ENCODE data around the gene OPALIN. TPM values are rescaled to one million over a fixed set of nuclear protein-coding genes. Genes with fewer than 3 reads are reported as not detected.

The OPALIN gene
- total RNA-seq, 4 donors from 2014 or later: not detected

- H3K4me3 ChIP-seq: no peak overlapping the region
- H3K27me3 ChIP-seq: no peaks in the 10 kb centered on the region
- H3K9me3 ChIP-seq: no peaks in the 10 kb centered on the region
- H3K4me1 ChIP-seq: peaks cover 0 to 13% (median 3%) of the 10 kb centered on the region in 4 donors
- H3K36me3 ChIP-seq: no peaks in the 10 kb centered on the region
- DNase-seq: no peak
- H3K27ac ChIP-seq: no peak overlapping the region
- no peak for TF ChIP-seq POLR2A (IDR thresholded peaks at IDR 0.05)
Measured at GRCh38 chr10:96357038-96357620, 1.7 kb downstream of the OPALIN start.

- DNase-seq: peak in 2 of 3 donors; percentile 59 to 73
- TF ChIP-seq, protein P1, sequence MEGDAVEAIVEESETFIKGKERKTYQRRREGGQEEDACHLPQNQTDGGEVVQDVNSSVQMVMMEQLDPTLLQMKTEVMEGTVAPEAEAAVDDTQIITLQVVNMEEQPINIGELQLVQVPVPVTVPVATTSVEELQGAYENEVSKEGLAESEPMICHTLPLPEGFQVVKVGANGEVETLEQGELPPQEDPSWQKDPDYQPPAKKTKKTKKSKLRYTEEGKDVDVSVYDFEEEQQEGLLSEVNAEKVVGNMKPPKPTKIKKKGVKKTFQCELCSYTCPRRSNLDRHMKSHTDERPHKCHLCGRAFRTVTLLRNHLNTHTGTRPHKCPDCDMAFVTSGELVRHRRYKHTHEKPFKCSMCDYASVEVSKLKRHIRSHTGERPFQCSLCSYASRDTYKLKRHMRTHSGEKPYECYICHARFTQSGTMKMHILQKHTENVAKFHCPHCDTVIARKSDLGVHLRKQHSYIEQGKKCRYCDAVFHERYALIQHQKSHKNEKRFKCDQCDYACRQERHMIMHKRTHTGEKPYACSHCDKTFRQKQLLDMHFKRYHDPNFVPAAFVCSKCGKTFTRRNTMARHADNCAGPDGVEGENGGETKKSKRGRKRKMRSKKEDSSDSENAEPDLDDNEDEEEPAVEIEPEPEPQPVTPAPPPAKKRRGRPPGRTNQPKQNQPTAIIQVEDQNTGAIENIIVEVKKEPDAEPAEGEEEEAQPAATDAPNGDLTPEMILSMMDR (IDR thresholded peaks at IDR 0.05): no peak
- no peak for TF ChIP-seq POLR2A (IDR thresholded peaks at IDR 0.05)
- no peak overlapping the region for H3K4me3 ChIP-seq
Measured at GRCh38 chr10:96352582-96352981, 6.2 kb downstream of the OPALIN start.

GRCh38 chr10:96352027-96352426 is 6.8 kb downstream of the OPALIN start:
- DNase-seq: no peak
- Histone ChIP-seq H3K27ac (peak overlapping the region in 2 of 4 donors; percentile 71 to 84), H3K36me3 (no peaks in the 10 kb centered on the region), H3K4me1 (peaks cover 0 to 16% (median 3%) of the 10 kb centered on the region in 4 donors), H3K4me3 (no peak overlapping the region), H3K9me3 (no peaks in the 10 kb centered on the region), H3K27me3 (no peaks in the 10 kb centered on the region)
- TF ChIP-seq, protein P1 (IDR thresholded peaks at IDR 0.05): peak in 1 of 6 experiments; percentile 2
- no peak for TF ChIP-seq POLR2A (IDR thresholded peaks at IDR 0.05)

More at GRCh38 chr10:96352582-96352981, 6.2 kb downstream of the OPALIN start:
- no peaks in the 10 kb centered on the region for H3K9me3 ChIP-seq
- H3K27ac ChIP-seq: peak overlapping the region in 2 of 4 donors; percentile 71 to 84
- no peaks in the 10 kb centered on the region for H3K27me3 ChIP-seq
- peaks cover 0 to 16% (median 3%) of the 10 kb centered on the region in 4 donors for H3K4me1 ChIP-seq
- H3K36me3 ChIP-seq: no peaks in the 10 kb centered on the region

DNA sequence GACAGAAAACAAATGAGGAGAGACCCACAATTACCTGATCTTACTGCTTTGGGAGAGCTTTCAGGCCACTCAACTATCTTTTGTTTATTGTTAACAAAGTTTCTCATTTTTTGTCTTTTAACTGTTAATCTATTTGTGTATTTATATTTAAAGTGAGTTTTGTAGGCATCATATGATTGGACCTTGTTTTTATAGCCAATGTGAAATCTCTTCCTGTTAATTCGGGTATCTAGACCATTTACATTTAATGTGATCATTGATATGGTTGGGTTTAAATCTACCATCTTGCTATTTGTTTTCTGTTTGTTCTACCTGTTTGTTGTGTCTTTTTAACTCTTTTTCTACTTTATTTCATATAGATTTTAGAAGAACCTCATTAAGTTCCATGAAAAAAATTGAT is 12.5 kb downstream of the OPALIN start:
- Histone ChIP-seq H3K36me3 (no peaks in the 10 kb centered on the region), H3K4me3 (no peak overlapping the region), H3K27ac (no peak overlapping the region), H3K4me1 (no peaks in the 10 kb centered on the region), H3K27me3 (no peaks in the 10 kb centered on the region), H3K9me3 (peaks cover 0 to 5% (median 0%) of the 10 kb centered on the region in 4 donors)
- TF ChIP-seq POLR2A (IDR thresholded peaks at IDR 0.05): no peak
- no peak for DNase-seq

DNA sequence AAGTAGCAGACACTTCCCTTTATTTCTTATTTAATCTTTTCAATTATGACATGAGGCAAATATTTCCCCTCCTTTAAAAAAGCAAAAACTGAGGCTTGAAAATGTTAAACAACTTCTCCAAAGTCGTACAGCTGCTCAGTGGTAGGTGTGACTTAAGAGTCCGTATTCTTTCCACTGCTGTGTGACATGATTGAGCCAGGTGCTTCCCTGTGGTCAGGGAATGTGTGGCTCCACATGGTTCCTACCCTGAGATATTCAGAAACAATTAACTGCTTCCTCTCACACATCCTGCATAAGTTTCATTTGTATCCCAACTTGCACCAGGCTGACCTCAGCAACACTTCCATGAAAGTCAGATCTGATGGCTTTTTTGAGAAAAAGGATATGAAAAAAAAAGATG is 13.6 kb downstream of the OPALIN start:
- Histone ChIP-seq H3K27ac (no peak overlapping the region), H3K27me3 (no peaks in the 10 kb centered on the region), H3K4me1 (no peaks in the 10 kb centered on the region), H3K9me3 (peaks cover 0 to 5% (median 0%) of the 10 kb centered on the region in 4 donors), H3K36me3 (no peaks in the 10 kb centered on the region), H3K4me3 (no peak overlapping the region)
- TF ChIP-seq POLR2A (IDR thresholded peaks at IDR 0.05): no peak
- TF ChIP-seq, protein P1 (IDR thresholded peaks at IDR 0.05): no peak
- no peak for DNase-seq

DNA sequence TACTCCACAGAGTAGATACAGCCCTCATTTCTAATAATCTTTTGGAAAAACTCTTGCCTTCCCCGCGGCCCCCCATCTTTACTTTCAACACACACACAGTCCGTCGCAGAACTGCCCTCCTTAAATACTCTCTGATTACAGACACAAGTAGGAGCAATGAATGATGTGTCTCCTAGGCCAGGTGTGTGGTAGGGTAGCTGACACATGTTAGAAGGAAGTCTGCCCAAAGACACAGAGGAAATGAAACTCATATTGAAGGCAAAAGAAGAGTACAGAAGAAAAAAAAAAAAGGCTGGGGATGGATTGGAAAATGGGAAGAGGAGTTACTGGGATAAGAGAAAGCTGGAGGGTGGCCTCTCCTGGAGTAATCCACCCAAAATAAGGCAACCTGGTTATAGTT is 14.6 kb downstream of the OPALIN start:
- Histone ChIP-seq H3K27ac (no peak overlapping the region), H3K36me3 (no peaks in the 10 kb centered on the region), H3K4me3 (no peak overlapping the region), H3K27me3 (no peaks in the 10 kb centered on the region), H3K4me1 (no peaks in the 10 kb centered on the region), H3K9me3 (peaks cover 0 to 5% (median 0%) of the 10 kb centered on the region in 4 donors)
- TF ChIP-seq POLR2A (IDR thresholded peaks at IDR 0.05): no peak
- TF ChIP-seq, protein P1 (IDR thresholded peaks at IDR 0.05): no peak
- DNase-seq: no peak
